Measurements from ENCODE around the gene UBE2E2.

- TF ChIP-seq NFIC (IDR thresholded peaks at IDR 0.05) (no peak), YY1 (IDR thresholded peaks at IDR 0.05; ENCODE audit: low read depth) (no peak), CEBPB (IDR thresholded peaks at IDR 0.05) (no peak), CREB1 (IDR thresholded peaks at IDR 0.05; ENCODE audit: low read depth) (no peak), TEAD4 (IDR thresholded peaks at IDR 0.05) (no peak), ZBTB7A (IDR thresholded peaks at IDR 0.05; ENCODE audit: low read depth) (no peak), TCF12 (IDR thresholded peaks at IDR 0.05; ENCODE audit: low read depth) (no peak), USF1 (IDR thresholded peaks at IDR 0.05) (no peak), EP300 (IDR thresholded peaks at IDR 0.05; ENCODE audit: borderline replicate concordance) (no peak), FOXM1 (IDR thresholded peaks at IDR 0.05; ENCODE audit: borderline replicate concordance, low read depth) (no peak)
- TF ChIP-seq, protein P1, sequence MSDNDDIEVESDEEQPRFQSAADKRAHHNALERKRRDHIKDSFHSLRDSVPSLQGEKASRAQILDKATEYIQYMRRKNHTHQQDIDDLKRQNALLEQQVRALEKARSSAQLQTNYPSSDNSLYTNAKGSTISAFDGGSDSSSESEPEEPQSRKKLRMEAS (IDR thresholded peaks at IDR 0.05): no peak
- TF ChIP-seq, protein P2, sequence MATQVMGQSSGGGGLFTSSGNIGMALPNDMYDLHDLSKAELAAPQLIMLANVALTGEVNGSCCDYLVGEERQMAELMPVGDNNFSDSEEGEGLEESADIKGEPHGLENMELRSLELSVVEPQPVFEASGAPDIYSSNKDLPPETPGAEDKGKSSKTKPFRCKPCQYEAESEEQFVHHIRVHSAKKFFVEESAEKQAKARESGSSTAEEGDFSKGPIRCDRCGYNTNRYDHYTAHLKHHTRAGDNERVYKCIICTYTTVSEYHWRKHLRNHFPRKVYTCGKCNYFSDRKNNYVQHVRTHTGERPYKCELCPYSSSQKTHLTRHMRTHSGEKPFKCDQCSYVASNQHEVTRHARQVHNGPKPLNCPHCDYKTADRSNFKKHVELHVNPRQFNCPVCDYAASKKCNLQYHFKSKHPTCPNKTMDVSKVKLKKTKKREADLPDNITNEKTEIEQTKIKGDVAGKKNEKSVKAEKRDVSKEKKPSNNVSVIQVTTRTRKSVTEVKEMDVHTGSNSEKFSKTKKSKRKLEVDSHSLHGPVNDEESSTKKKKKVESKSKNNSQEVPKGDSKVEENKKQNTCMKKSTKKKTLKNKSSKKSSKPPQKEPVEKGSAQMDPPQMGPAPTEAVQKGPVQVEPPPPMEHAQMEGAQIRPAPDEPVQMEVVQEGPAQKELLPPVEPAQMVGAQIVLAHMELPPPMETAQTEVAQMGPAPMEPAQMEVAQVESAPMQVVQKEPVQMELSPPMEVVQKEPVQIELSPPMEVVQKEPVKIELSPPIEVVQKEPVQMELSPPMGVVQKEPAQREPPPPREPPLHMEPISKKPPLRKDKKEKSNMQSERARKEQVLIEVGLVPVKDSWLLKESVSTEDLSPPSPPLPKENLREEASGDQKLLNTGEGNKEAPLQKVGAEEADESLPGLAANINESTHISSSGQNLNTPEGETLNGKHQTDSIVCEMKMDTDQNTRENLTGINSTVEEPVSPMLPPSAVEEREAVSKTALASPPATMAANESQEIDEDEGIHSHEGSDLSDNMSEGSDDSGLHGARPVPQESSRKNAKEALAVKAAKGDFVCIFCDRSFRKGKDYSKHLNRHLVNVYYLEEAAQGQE (IDR thresholded peaks at IDR 0.05; ENCODE audit: low read depth): no peak
These were observed 43.2 kb upstream of the UBE2E2 start for GRCh38 chr3:23159929-23160328.

All from Ishikawa (cell line).